Panc1 (cell line): ENCODE data around the gene NKX2-1.

ENCODE experiments used
- REST ChIP-seq, 2 experiments: IDR thresholded peaks; 2 replicates each; pipeline ENCODE4 v1.6.1; 2011 to 2012; ENCODE audit warnings: low read depth in 2 of 2, control low read depth in 1 of 2, low read length in 1 of 2, mild to moderate bottlenecking in 1 of 2, moderate library complexity in 1 of 2; ENCODE audit not compliant: insufficient read depth in 1 of 2
- TF ChIP-seq, protein P1 (sequence below): fragments of 450-650 bp; IDR thresholded peaks from 2 replicates; pipeline ENCODE4 v1.5.1; 2017; ENCODE audit warnings: mild to moderate bottlenecking

DNA sequence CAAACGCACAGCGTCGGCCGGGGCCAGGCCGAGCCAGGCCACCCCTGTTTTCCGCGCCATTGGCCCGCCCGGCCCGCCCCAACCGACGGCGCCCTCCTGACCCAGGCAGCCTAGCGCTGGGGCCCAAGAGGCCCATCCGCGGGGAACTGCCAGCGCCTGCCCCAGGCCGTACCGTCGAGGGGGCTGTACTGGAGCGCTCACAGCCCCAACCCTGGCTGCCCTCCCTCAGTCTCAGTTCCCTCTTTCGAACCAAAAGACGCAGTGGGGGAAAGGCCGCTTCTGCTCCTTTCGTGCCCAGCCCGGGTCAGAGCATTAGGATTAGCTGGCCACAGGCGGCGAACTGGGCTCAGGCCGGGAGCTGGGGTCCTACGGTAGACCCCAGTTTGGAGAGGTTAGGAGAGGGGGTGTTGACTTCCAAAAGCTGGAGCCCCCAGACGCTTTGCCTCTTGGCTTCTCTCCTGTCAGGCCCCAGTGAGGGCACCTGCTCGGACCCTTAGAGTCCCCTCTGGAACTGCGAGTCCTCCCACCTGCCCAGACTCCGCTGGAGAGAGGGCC lies 1.9 kb downstream of the NKX2-1 start:
- TF ChIP-seq, protein P1, sequence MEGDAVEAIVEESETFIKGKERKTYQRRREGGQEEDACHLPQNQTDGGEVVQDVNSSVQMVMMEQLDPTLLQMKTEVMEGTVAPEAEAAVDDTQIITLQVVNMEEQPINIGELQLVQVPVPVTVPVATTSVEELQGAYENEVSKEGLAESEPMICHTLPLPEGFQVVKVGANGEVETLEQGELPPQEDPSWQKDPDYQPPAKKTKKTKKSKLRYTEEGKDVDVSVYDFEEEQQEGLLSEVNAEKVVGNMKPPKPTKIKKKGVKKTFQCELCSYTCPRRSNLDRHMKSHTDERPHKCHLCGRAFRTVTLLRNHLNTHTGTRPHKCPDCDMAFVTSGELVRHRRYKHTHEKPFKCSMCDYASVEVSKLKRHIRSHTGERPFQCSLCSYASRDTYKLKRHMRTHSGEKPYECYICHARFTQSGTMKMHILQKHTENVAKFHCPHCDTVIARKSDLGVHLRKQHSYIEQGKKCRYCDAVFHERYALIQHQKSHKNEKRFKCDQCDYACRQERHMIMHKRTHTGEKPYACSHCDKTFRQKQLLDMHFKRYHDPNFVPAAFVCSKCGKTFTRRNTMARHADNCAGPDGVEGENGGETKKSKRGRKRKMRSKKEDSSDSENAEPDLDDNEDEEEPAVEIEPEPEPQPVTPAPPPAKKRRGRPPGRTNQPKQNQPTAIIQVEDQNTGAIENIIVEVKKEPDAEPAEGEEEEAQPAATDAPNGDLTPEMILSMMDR, result no peak
- no peak for TF ChIP-seq REST (IDR thresholded peaks at IDR 0.05; ENCODE audit: insufficient read depth in 1 of 2, low read depth in 2 of 2, low read length in 1 of 2)
